SU-DHL-6 (cell line): Measurements from ENCODE around the gene ZMIZ1.

Experiments
- H2AFZ ChIP-seq: fragments of 200-600 bp; sonication (generic); 2 replicates; pipeline ENCODE4 v1.6.1; 2014; ENCODE audit warnings: low read depth, mild to moderate bottlenecking, moderate library complexity, mixed read lengths, antibody characterized with exemption, low read length; ENCODE audit not compliant: severe bottlenecking
- H3F3A ChIP-seq: fragments of 200-600 bp; shearing (Covaris generic); 2 replicates; pipeline ENCODE4 v1.6.0; 2016; ENCODE audit warnings: antibody characterized with exemption, mild to moderate bottlenecking; ENCODE audit not compliant: insufficient read depth
- H3K27ac ChIP-seq: fragments of 200-600 bp; sonication (generic); 2 replicates; pipeline ENCODE4 v1.5.1; 2016; ENCODE audit warnings: low read depth, mild to moderate bottlenecking, low read length, moderate library complexity, mixed read lengths
- H3K27me3 ChIP-seq: fragments of 200-600 bp; sonication (generic), shearing (Covaris generic); 2 replicates; pipeline ENCODE4 v1.6.0; 2014; ENCODE audit warnings: mild to moderate bottlenecking, low read length
- H3K36me3 ChIP-seq: fragments of 200-600 bp; sonication (generic); 2 replicates; pipeline ENCODE4 v1.6.1; 2014; ENCODE audit warnings: mild to moderate bottlenecking, low read length, mixed read lengths
- H3K4me2 ChIP-seq: fragments of 300-600, 200-600 bp; shearing (Covaris generic), sonication (generic); 2 replicates; pipeline ENCODE4 v1.6.0; 2014; ENCODE audit warnings: low read length, low read depth, mild to moderate bottlenecking; ENCODE audit not compliant: poor library complexity, severe bottlenecking
- H3K4me3 ChIP-seq: fragments of 200-600 bp; sonication (generic); 2 replicates; pipeline ENCODE4 v1.5.1; 2014; ENCODE audit warnings: antibody characterized with exemption, low read length, mild to moderate bottlenecking, mixed read lengths; ENCODE audit not compliant: insufficient read depth, poor library complexity, severe bottlenecking
- H3K79me2 ChIP-seq: fragments of 200-600 bp; sonication (generic); 2 replicates; pipeline ENCODE4 v1.6.1; 2014; ENCODE audit warnings: mild to moderate bottlenecking, low read length, moderate library complexity; ENCODE audit not compliant: insufficient read depth
- H3K9ac ChIP-seq: fragments of 200-600 bp; sonication (generic); 2 replicates; pipeline ENCODE4 v1.7.0; 2014; ENCODE audit warnings: mild to moderate bottlenecking, low read length
- H3K9me2 ChIP-seq: fragments of 200-600 bp; sonication (generic); replicated peaks from 2 replicates; pipeline ENCODE4 v1.6.1; 2014; ENCODE audit warnings: low read length; ENCODE audit not compliant: insufficient read depth
- H3K9me3 ChIP-seq: fragments of 200-600 bp; sonication (generic); 2 replicates; pipeline ENCODE4 v1.6.1; 2014; ENCODE audit warnings: low read length, mixed read lengths; ENCODE audit not compliant: insufficient read depth
- H4K20me1 ChIP-seq: fragments of 200-600 bp; sonication (generic); 2 replicates; pipeline ENCODE4 v1.6.1; 2014; ENCODE audit warnings: low read depth, mild to moderate bottlenecking, antibody characterized with exemption, low read length, moderate library complexity, mixed read lengths
- EZH2phosphoT487 ChIP-seq: fragments of 200-600 bp; sonication (generic), shearing (Covaris generic); conservative IDR thresholded peaks from 2 replicates; pipeline ENCODE4 v1.6.1; 2018; ENCODE audit warnings: mild to moderate bottlenecking, antibody characterized with exemption, low read length, moderate library complexity, mixed read lengths
- TF ChIP-seq, protein P1 (sequence below): fragments of 200-600 bp; sonication (generic); IDR thresholded peaks from one replicate; pipeline ENCODE4 v1.5.1; 2017; ENCODE audit warnings: antibody characterized with exemption, mild to moderate bottlenecking, low read length, moderate library complexity; ENCODE audit not compliant: insufficient read depth, poor library complexity, severe bottlenecking

The ZMIZ1 gene

GRCh38 chr10:79130846-79131245 is 62.1 kb downstream of the ZMIZ1 start:
- Histone ChIP-seq H3K9ac (no peak overlapping the region), H3F3A (no peaks in the 10 kb centered on the region), H3K27me3 (no peaks in the 10 kb centered on the region), H3K4me3 (no peak overlapping the region), H3K36me3 (no peaks in the 10 kb centered on the region), H3K27ac (no peak overlapping the region), H4K20me1 (no peaks in the 10 kb centered on the region), H3K4me2 (no peak overlapping the region), H3K9me2 (no peaks in the 10 kb centered on the region), H2AFZ (no peak overlapping the region), H3K9me3 (no peaks in the 10 kb centered on the region), H3K79me2 (no peaks in the 10 kb centered on the region)
- TF ChIP-seq, protein P1, sequence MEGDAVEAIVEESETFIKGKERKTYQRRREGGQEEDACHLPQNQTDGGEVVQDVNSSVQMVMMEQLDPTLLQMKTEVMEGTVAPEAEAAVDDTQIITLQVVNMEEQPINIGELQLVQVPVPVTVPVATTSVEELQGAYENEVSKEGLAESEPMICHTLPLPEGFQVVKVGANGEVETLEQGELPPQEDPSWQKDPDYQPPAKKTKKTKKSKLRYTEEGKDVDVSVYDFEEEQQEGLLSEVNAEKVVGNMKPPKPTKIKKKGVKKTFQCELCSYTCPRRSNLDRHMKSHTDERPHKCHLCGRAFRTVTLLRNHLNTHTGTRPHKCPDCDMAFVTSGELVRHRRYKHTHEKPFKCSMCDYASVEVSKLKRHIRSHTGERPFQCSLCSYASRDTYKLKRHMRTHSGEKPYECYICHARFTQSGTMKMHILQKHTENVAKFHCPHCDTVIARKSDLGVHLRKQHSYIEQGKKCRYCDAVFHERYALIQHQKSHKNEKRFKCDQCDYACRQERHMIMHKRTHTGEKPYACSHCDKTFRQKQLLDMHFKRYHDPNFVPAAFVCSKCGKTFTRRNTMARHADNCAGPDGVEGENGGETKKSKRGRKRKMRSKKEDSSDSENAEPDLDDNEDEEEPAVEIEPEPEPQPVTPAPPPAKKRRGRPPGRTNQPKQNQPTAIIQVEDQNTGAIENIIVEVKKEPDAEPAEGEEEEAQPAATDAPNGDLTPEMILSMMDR, result no peak
- TF ChIP-seq EZH2phosphoT487, result no peak

GRCh38 chr10:79131836-79132631 is 63.3 kb downstream of the ZMIZ1 start:
- Histone ChIP-seq H3F3A (no peaks in the 10 kb centered on the region), H3K4me2 (no peak overlapping the region), H3K27ac (no peak overlapping the region), H4K20me1 (no peaks in the 10 kb centered on the region), H3K4me3 (no peak overlapping the region), H3K79me2 (no peaks in the 10 kb centered on the region), H3K9ac (no peak overlapping the region), H3K36me3 (no peaks in the 10 kb centered on the region), H2AFZ (no peak overlapping the region), H3K9me2 (no peaks in the 10 kb centered on the region), H3K9me3 (no peaks in the 10 kb centered on the region), H3K27me3 (no peaks in the 10 kb centered on the region)
- TF ChIP-seq, protein P1, result no peak
- TF ChIP-seq EZH2phosphoT487, result no peak

- no peaks in the 10 kb centered on the region for H3K79me2 ChIP-seq
- H3K36me3 ChIP-seq, result no peaks in the 10 kb centered on the region
- H3K9ac ChIP-seq, result no peak overlapping the region
- no peak for TF ChIP-seq EZH2phosphoT487
- TF ChIP-seq, protein P1, result no peak
- no peaks in the 10 kb centered on the region for H3K27me3 ChIP-seq
- no peaks in the 10 kb centered on the region for H3F3A ChIP-seq
- no peak overlapping the region for H3K4me3 ChIP-seq
- H4K20me1 ChIP-seq, result no peaks in the 10 kb centered on the region
- H3K27ac ChIP-seq, result no peak overlapping the region
- no peaks in the 10 kb centered on the region for H3K9me3 ChIP-seq
- no peaks in the 10 kb centered on the region for H3K9me2 ChIP-seq
- no peak overlapping the region for H3K4me2 ChIP-seq
- H2AFZ ChIP-seq, result no peak overlapping the region
Measured at GRCh38 chr10:79132681-79133381, 64.1 kb downstream of the ZMIZ1 start.
